Bronchial epithelial cell (primary cell): ENCODE measurements around the gene PHKG1. TPM values are rescaled to one million over a fixed set of nuclear protein-coding genes. Genes with fewer than 3 reads are reported as not detected.
A peak's percentile ranks its signal among the peaks of the same experiment; 100 is the strongest.
"Not testable (repeated sequence)": the region's sequence is repeated elsewhere in the genome, so short reads cannot be mapped to it uniquely, and the experiment has no call there.

Source experiments
- DNase-seq: peaks from one replicate; pipeline ENCODE4 v3.0.0-alpha.2; 2010; ENCODE audit warnings: low read depth
- FAIRE-seq: peaks from 2 replicates; lab custom pipeline; 2011; peaks lifted over from hg19 to GRCh38; lab: Jason Lieb, UNC
- H3K27me3 ChIP-seq: 2 replicates; pipeline ENCODE4 v1.5.1; 2011; ENCODE audit warnings: low read length; ENCODE audit not compliant: control insufficient read depth, insufficient read depth
- H3K36me3 ChIP-seq: 2 replicates; pipeline ENCODE4 v1.5.1; 2011; ENCODE audit warnings: low read length; ENCODE audit not compliant: control insufficient read depth, insufficient read depth
- H3K4me3 ChIP-seq: 2 replicates; pipeline ENCODE4 v1.5.1; 2011; ENCODE audit warnings: mild to moderate bottlenecking, low read depth, low read length, control low read depth
- total RNA-seq: library from RNA; depleted of rRNA; stranded (reverse); fragments of >200 nt; gene quantifications from 2 replicates; pipeline ENCODE4 v1.2.1, GENCODE V29; 2014
- TF ChIP-seq, protein P1 (sequence below): IDR thresholded peaks from 2 replicates; pipeline ENCODE4 v1.5.1; 2011; ENCODE audit warnings: mild to moderate bottlenecking, moderate library complexity, low read length, control low read depth, inconsistent platforms; ENCODE audit not compliant: insufficient read depth, severe bottlenecking

PHKG1 gene
- total RNA-seq, 1 donor from 2014 or later: 0.26 TPM

DNA sequence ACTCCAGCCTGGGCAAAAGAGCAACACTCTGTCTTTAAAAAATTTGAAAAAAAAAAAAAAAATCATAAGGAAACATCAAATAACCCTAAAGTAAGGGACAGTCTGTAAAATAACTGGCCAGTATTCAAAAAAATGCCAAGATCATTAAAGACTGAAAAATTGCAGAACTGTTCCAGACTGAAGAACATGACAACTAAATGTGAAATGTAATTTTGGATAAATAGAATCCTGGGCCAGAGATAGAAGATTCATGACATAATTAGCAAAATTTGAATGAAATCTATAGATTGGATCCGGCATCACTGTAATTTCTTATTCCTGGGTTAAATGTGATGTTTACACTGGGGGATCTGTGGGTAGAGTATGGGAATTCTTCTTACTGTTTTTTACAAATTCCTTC, 44.5 kb downstream of the PHKG1 start:
- Histone ChIP-seq H3K4me3 (no peak overlapping the region), H3K27me3 (no peaks in the 10 kb centered on the region), H3K36me3 (no peaks in the 10 kb centered on the region)
- TF ChIP-seq, protein P1, sequence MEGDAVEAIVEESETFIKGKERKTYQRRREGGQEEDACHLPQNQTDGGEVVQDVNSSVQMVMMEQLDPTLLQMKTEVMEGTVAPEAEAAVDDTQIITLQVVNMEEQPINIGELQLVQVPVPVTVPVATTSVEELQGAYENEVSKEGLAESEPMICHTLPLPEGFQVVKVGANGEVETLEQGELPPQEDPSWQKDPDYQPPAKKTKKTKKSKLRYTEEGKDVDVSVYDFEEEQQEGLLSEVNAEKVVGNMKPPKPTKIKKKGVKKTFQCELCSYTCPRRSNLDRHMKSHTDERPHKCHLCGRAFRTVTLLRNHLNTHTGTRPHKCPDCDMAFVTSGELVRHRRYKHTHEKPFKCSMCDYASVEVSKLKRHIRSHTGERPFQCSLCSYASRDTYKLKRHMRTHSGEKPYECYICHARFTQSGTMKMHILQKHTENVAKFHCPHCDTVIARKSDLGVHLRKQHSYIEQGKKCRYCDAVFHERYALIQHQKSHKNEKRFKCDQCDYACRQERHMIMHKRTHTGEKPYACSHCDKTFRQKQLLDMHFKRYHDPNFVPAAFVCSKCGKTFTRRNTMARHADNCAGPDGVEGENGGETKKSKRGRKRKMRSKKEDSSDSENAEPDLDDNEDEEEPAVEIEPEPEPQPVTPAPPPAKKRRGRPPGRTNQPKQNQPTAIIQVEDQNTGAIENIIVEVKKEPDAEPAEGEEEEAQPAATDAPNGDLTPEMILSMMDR: no peak
- FAIRE-seq (no peak), DNase-seq (no peak)

DNA sequence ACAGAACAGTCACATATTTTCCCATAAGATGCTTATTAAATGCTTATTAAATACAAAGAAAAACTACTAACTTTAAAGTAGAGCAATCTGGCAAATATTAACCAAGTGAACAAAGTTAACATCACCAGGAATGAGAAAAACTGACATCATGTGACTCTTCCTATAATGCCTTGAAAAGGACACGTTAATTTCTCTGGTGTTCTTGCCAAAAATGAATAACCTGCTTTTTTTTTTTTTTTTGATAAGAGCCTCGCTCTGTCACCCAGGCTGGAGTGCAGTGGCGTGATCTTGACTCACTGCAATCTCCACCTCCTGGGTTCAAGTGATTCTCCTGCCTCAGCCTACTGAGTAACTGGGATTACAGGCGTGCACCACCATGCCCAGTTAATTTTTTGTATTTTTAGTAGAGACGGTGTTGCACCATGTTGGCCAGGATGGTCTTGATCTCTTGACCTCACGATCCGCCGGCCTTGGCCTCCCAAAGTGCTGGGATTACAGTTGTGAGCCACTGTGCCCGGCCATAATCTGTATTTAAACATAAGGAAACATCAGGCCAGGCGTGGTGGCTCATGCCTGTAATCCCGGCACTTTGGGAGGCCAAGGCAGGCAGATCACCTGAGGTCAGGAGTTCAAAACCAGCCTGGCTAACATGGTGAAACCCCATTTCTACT, 45.2 kb downstream of the PHKG1 start:
- peak; percentile 25 for DNase-seq
- H3K27me3 ChIP-seq, FAIRE-seq, H3K4me3 ChIP-seq, H3K36me3 ChIP-seq: not testable (repeated sequence)

DNA sequence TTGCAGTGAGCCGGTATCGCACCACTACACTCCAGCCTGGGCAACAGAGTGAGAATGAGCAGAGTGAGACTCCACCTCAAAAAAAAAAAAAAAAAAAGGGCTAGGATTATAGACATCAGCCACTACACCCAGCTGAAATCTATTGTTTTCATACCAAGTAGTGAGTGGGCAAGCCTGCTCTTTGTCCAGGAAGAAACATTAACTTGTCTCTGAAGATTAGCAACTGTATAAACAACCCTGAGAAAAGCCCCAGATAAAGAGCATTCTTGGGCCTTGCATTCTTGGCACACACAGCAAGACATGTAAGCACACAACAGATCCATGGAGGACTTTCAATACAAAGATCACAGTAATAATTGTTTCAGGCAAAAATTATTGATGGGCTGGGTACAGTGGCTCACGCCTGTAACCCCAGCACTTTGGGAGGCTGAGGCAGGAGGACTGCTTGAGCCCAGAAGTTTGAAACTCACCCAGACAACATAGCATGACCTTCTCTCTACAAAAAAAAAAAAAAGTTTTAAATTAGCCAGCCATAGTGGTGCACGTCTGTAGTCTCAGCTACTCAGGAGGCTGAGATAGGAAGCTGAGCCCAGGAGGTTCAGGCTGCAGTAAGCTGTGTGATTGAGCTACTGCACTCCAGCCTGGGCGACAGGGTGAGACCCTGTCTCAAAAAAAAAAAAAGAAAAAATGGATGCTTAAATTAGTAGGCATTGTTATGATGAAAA, 45.9 kb downstream of the PHKG1 start:
- TF ChIP-seq, protein P1: no peak
- FAIRE-seq: no peak
- DNase-seq: peak; percentile 80

DNA sequence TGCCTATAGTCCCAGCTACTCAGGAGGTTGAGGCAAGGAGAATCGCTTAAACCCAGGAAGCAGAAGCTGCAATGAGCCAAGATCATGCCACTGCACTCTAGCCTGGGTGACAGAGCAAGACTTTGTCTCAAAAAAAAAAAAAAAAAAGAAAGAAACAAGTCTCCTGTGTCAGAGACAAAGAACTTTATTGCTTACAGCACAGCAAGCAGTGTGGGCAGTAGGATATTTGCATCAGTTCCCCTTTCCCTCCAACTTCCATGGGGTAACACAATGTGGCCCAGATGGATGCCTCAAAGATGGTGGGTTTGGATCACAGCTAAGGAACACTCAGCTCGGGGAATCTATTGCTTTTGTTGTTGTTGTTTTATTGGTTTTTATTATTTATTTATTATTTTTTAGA, 47.0 kb downstream of the PHKG1 start:
- FAIRE-seq, H3K4me3 ChIP-seq, H3K27me3 ChIP-seq, DNase-seq, H3K36me3 ChIP-seq: not testable (repeated sequence)

More for the DNA sequence above, 45.9 kb downstream of the PHKG1 start:
- Histone ChIP-seq H3K4me3 (no peak overlapping the region), H3K36me3 (peaks cover 2% of the 10 kb centered on the region), H3K27me3 (no peaks in the 10 kb centered on the region)

DNA sequence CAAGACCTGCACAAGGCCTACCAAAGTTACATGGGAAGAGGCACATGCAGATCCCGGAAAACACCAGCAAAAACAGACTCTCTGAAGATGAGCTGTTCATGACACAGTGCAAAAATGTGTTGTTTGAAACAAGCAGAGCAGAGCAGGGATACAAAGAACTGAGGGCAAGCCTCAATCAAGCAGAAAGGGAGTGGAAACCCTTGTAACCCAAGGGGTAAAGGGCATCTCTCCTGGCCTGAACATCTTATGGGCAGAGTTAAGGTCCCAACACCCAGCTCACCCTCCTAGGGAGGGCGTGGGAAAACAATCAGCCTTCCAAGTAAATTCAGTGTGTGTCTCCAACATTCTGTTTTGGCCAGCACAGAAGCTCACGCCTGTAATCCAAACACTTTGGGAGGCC, 52.0 kb downstream of the PHKG1 start:
- DNase-seq: no peak
- H3K27me3 ChIP-seq: no peaks in the 10 kb centered on the region
- H3K36me3 ChIP-seq: peaks cover 2% of the 10 kb centered on the region
- FAIRE-seq: no peak
- H3K4me3 ChIP-seq: no peak overlapping the region
- TF ChIP-seq, protein P1: no peak

DNA sequence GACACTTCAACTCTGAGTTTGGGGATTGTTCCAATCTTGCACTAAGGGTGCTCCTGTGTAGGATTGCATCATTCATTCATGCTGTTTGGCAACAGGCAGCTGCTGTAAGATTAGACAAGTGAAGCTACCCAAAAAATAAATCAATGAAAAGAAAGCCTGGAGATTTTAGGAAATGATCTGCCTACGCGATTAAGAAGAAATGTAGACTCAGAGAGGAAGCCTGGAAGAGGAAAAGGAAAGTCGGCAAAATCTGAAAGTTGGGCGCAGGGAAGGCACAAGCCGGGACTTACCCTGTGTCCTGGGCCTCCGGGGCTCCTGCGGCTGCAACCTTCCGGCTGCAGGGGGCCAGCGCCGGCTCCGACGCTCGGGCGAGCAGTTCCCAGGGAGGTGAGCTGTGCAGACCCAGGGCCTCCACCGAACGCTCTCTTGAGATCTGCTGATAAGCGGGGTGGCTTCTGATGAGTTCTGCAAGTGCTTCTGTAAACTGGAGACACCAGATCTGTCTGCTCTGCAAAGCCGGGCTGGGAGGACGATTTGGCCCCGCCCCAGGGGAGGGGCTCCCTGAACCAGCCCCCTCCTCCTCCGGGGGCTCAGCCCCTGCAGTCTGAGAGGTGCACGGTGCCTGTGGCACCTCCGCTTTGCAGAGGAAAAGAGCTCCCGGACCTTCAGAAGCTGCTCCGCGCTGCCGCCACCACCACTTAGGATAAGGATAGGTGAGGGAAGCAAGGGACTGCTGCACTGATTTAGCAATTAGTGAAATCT, 58.9 kb downstream of the PHKG1 start:
- Histone ChIP-seq H3K4me3 (peak overlapping the region; percentile 67), H3K36me3 (peaks cover 10% of the 10 kb centered on the region), H3K27me3 (no peaks in the 10 kb centered on the region)
- TF ChIP-seq, protein P1: peak; percentile 55
- no peak for FAIRE-seq
- DNase-seq: peak; percentile 75

DNA sequence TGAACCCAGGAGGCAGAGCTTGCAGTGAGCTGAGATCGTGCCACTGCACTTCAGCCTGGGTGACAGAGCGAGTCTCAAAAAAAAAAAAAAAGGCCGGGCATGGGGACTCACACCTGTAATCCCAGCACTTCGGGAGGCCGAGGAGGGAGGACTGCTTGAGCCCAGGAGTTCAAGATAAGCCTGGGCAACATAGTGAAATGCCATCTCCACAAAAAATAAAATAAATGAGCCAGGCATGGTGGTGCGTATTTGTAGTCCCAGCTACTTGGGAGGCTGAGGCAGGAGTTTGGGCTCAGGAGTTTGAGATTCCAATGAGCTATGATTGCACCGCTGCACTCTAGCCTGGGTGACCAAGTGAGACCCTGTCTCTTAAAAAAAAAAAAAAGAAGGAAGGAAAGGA, 60.2 kb downstream of the PHKG1 start:
- H3K4me3 ChIP-seq: peak overlapping the region; percentile 67
- FAIRE-seq, DNase-seq, H3K27me3 ChIP-seq: not testable (repeated sequence)
- H3K36me3 ChIP-seq: peaks cover 11% of the 10 kb centered on the region

DNA sequence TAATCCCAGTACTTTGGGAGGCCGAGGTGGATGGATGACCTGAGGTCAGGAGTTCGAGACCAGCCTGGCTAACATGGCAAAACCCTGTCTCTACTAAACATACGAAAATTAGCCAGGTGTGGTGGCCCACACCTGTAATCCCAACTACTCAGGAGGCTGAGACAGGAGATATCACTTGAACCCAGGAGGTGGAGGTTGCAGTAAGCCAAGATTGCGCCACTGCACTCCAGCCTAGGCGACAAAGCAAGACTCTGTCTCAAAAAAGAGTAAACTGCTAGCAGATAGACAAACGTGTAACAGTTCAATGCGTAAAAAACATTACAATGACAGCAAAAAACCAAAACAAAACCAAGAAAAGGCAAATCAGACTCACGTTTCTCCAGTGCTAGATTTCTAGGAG, 61.2 kb downstream of the PHKG1 start:
- H3K36me3 ChIP-seq: peaks cover 11% of the 10 kb centered on the region
- not testable (repeated sequence) for H3K27me3 ChIP-seq, DNase-seq, H3K4me3 ChIP-seq, FAIRE-seq
